IPS-20b (cell line): ENCODE data around the gene EIF3I.

Experiments used
- H3K27ac ChIP-seq: one replicate; pipeline ENCODE4 v1.5.1; 2013; ENCODE audit warnings: low read length
- H3K27me3 ChIP-seq: 2 replicates; pipeline ENCODE4 v1.6.1; 2013; ENCODE audit warnings: mild to moderate bottlenecking, low read length, inconsistent platforms; ENCODE audit not compliant: insufficient read depth
- H3K36me3 ChIP-seq: 2 replicates; pipeline ENCODE4 v1.6.1; 2013; ENCODE audit warnings: low read depth, mild to moderate bottlenecking, inconsistent platforms, low read length, moderate library complexity; ENCODE audit not compliant: insufficient read depth
- H3K4me1 ChIP-seq: 2 replicates; pipeline ENCODE4 v1.6.1; 2013; ENCODE audit warnings: mild to moderate bottlenecking, control low read depth, inconsistent platforms, low read length, moderate library complexity; ENCODE audit not compliant: insufficient read depth
- H3K4me3 ChIP-seq: 2 replicates; pipeline ENCODE4 v1.5.1; 2013; ENCODE audit warnings: mild to moderate bottlenecking, low read length, inconsistent platforms
- H3K9ac ChIP-seq: 2 replicates; pipeline ENCODE4 v1.6.1; 2013; ENCODE audit warnings: low read depth, mild to moderate bottlenecking, inconsistent platforms, low read length, moderate library complexity
- H3K9me3 ChIP-seq: 2 replicates; pipeline ENCODE4 v1.6.1; 2013; ENCODE audit warnings: mild to moderate bottlenecking, low read depth, low read length, inconsistent platforms; ENCODE audit not compliant: insufficient read depth

The EIF3I gene

DNA sequence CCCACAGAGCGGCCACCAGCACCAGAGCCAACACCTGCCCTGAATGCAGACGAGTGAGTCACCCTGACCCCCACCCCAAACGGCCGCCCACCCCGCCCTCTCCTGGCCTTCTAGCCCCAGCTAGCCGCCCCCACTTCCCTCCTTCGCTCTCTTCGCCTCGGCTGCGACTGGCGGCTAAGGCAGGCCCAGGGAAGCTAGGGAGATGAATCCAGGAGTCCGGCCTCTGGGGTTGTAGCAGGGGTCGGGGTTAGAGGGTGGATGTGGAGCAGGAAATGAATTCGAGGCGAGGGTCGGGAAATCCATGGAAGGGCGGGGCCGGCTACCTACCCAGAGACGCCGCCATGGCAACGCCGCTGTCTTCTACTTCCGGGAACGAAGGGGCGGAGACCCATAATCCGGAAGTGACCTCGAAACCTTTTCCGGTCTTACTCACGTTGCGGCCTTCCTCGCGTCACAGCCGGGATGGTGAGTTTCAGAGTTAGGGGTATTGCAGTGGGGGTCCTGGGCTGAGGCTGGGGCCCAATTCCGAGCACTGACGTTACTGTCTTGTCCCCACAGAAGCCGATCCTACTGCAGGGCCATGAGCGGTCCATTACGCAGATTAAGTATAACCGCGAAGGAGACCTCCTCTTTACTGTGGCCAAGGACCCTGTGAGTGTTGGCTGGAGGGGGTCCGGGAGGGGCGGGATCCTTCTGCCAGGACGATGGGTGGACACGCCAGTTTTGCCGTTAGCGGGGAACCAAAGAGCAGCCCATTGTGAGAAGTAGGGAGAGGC is at the start of gene EIF3I, which contains the start of gene TMEM234:
TSS of gene EIF3I (plus strand) at position 428 of the 776 bp plus-strand sequence. CDS start at position 463, 35 bp downstream.
TSS of gene TMEM234 (minus strand) at position 374 of the 776 bp plus-strand sequence. CDS start at position 343, 31 bp downstream.
- Histone ChIP-seq H3K9ac (peak within 1 kb of the TSS; percentile 98), H3K27me3 (no peaks in the 10 kb centered on the region), H3K4me1 (peaks cover 8% of the 10 kb centered on the region; the same call in 1 of the 2 replicates), H3K4me3 (peak within 1 kb of the TSS; percentile 99), H3K36me3 (peaks cover 37% of the 10 kb centered on the region), H3K27ac (peak within 1 kb of the TSS; percentile 82), H3K9me3 (no peaks in the 10 kb centered on the region)

DNA sequence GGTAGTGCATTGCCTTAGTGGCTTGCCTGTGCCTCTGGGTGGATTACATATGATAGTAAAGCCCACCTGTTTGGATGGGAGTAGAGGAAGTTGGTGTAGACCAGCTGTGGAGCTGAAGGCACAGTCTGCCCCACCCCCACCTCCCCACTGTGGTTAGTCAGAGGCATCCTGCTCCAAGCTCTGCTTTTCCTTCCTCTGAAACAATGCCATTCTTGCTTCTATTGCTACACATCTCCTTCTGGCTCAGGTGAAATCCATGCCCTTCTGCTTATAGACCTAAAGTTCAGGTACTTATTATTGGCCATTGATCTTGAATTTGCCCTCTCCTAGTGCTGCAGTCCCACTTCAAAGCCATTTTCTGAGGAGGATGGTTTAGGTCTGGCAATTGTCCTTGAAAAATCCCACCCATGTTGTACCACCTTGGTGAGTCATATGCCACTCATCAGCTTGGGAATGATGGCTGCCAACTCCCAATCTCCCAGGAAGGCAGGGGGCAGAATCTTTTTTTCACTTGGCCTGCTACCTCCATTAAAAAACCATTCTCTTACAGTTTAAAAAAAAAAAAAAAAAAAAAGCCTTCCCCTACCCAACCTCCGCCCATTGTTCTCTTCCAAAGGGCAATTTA is 49.5 kb upstream of the EIF3I start:
- no peak overlapping the region for H3K27ac ChIP-seq

DNA sequence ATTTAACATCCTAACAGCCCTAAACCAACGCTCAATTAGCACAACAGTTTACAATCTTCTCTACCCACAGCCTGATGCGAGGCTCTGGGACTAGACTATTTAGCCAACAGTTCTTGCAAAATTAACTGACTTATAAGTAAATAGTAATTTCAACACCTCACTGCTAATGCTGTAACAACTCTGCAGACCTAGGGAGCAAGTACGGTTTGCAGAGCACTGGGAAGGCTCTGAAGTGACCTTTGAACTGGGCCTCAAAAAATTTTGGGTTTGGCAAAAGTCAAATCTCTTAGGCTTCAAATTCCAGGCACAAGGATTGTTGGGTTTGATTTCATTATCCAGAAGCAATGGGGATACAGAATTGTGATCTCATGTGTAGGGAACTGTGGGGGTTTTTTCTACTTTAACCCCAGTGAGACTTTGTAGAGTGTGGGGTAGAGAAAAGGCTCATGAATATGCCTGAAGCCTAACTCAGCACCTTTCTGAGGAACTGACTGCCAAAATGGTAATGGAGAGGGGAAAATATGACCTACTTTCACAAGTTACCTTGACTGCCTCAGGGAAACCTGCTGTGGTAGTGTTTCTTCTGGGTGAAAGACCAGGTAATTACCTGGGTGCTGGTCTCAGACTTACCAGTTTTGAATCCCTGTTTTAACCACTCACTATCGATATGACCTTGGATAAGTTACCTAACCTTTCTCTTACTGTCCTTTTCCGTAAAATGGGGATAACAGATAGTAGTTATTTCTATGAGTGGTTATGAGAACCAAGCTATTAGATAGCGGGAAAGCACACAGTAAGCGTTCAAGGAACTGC is 43.6 kb upstream of the EIF3I start:
- Histone ChIP-seq H3K9me3 (no peaks in the 10 kb centered on the region), H3K4me3 (peak overlapping the region; percentile 92), H3K9ac (peak overlapping the region; percentile 94; the same call in 1 of the 2 replicates), H3K36me3 (peaks cover 37% of the 10 kb centered on the region), H3K27ac (peak overlapping the region; percentile 50), H3K27me3 (no peaks in the 10 kb centered on the region), H3K4me1 (peaks cover 17% of the 10 kb centered on the region)

More for the DNA sequence above, 49.5 kb upstream of the EIF3I start:
- Histone ChIP-seq H3K9ac (no peak overlapping the region), H3K4me1 (0 out of 2 replicates have a peak, but pooled peaks cover 1% of the 10 kb centered on the region), H3K9me3 (no peaks in the 10 kb centered on the region), H3K27me3 (no peaks in the 10 kb centered on the region), H3K36me3 (peaks cover 64% of the 10 kb centered on the region), H3K4me3 (no peak overlapping the region)

DNA sequence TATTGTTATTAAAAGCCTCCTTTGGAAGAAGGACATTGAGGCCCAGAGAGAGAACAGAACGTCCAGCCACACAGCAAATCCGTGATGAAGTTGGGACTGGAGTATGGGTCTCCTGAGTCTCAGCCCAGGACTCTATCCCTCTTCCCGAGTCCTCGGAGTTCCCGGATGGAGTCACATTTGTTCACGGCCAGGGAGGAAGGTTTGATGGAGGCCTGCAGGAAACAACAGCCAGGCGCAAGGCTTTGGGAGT is 43.1 kb upstream of the EIF3I start:
- H3K9ac ChIP-seq, result peak overlapping the region; percentile 94; the same call in 1 of the 2 replicates
- H3K36me3 ChIP-seq, result peaks cover 38% of the 10 kb centered on the region
- H3K9me3 ChIP-seq, result no peaks in the 10 kb centered on the region
- no peaks in the 10 kb centered on the region for H3K27me3 ChIP-seq
- H3K4me3 ChIP-seq, result peak overlapping the region; percentile 92
- peaks cover 17% of the 10 kb centered on the region for H3K4me1 ChIP-seq
- H3K27ac ChIP-seq, result peak overlapping the region; percentile 50

DNA sequence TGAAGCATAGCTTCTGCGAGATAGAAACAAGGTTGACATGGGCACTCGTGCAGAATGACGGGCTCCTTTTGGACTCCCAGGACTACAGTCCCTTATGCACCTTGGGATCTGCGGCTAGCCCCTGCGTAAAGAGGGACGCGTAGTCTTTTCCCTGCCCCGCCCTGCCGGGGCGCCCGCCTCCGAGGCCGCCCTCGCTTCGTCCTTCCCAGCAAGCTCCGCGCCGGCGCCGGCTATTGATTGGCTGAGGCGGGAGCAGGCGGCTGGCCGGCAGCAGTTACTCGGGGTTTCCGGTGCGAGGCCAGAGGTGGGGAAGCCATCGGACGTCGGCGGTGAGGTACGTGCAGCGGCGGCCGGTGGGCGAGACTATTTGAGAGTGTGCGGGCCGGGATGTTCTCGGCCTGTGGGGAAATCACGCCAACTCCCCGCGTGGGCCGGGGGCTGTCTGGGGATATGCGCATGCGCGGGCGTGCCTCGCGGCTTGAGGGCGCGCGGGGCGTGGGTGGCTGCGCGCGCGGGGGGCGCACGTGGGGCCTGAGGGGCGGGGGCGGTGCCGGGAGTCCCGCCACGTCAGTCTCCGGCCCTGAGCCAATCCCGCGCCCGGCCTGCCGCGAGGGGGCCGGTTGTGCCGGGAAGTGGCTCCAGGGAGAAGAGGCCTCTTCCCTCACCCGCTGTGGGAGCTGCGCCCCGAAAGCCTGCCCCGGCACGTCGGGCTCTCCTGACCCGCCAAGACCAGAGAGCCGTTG is 42.6 kb upstream of the EIF3I start, which contains the start of gene TXLNA:
TSS of gene TXLNA (plus strand) at position 233 of the 743 bp plus-strand sequence. CDS start 671 bp downstream, outside the sequence.
- H3K9ac ChIP-seq, result peak within 1 kb of the TSS; percentile 94
- H3K4me3 ChIP-seq, result peak within 1 kb of the TSS; percentile 92
- no peaks in the 10 kb centered on the region for H3K9me3 ChIP-seq
- H3K36me3 ChIP-seq, result peaks cover 38% of the 10 kb centered on the region
- H3K27me3 ChIP-seq, result no peaks in the 10 kb centered on the region
- H3K4me1 ChIP-seq, result peaks cover 17% of the 10 kb centered on the region
- H3K27ac ChIP-seq, result peak within 1 kb of the TSS; percentile 82

DNA sequence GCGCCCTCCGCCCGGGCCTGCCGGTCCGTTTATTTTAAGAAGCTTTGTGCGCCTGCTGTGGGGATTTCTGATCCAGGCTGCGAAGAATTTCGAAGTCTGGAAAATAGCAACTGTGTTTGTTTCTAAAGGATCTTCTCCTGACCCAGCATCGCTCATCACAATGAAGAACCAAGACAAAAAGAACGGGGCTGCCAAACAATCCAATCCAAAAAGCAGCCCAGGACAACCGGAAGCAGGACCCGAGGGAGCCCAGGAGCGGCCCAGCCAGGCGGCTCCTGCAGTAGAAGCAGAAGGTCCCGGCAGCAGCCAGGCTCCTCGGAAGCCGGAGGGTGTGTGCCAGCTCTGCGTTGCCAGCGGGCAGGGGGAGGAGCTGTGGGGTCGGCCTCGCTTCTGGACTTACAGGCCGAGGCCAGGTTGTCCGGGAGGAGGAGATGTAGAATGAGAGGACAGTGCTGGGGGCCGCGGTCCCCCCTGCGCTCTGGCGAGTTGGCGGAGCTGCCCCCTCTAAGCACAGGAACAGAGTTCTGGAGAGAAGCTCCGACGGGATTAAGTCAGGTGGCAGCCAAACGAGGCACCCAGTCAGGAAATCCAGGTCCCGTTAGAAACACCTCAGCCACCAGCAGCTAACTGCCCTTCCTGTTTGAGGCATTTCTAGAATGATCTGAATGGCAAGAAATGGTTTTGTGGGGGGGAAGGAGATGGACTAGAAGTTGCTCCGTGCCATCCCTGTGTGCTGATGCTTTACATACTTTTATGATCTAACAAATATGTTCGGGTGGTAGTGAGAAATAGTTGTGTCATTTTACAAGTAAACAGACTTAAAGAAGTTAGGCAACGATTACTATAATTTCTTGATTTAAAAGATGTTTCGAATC is 41.8 kb upstream of the EIF3I start:
- Histone ChIP-seq H3K9me3 (no peaks in the 10 kb centered on the region), H3K4me1 (peaks cover 17% of the 10 kb centered on the region), H3K27me3 (no peaks in the 10 kb centered on the region), H3K27ac (peak overlapping the region; percentile 82), H3K9ac (peak overlapping the region; percentile 94), H3K4me3 (peak overlapping the region; percentile 92), H3K36me3 (peaks cover 42% of the 10 kb centered on the region)

DNA sequence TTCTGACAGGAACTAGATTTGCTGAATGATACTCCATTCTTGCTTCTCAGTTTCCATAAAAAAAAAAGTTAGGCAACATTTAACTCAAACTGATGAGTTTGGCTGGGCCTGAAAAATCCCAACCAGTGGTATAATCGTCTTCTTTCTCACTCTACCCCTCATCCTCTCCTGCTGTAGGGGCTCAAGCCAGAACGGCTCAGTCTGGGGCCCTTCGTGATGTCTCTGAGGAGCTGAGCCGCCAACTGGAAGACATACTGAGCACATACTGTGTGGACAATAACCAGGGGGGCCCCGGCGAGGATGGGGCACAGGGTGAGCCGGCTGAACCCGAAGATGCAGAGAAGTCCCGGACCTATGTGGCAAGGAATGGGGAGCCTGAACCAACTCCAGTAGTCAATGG is 41.1 kb upstream of the EIF3I start:
- Histone ChIP-seq H3K36me3 (peaks cover 48% of the 10 kb centered on the region), H3K9ac (peak overlapping the region; percentile 94; the same call in 1 of the 2 replicates), H3K27ac (no peak overlapping the region), H3K9me3 (no peaks in the 10 kb centered on the region), H3K4me1 (peaks cover 17% of the 10 kb centered on the region), H3K27me3 (no peaks in the 10 kb centered on the region), H3K4me3 (peak overlapping the region; percentile 92)

DNA sequence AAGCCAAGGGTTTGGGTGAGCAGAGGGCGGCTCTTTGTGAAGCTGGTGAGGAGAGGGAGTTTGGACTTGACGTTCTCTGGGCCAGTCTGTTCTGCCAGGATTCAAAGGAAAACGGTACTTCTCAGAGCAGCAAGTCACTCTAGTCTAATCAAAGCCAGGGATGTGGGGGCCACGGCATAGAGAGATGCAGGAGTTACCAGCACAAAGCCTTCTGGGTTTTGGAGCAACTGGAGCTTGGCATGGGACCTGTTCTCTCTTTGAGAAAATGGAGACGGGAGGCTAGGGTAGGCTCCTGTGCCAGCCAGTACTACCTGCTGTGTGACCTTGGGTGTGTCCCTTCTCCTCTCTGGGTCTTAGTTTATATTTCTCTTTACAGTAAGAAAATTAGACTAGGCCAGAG is 40.6 kb upstream of the EIF3I start:
- H3K27ac ChIP-seq, result no peak overlapping the region
- 0 out of 2 replicates have a peak overlapping the region, but pooled peaks have one; percentile 94 for H3K9ac ChIP-seq
- H3K36me3 ChIP-seq, result peaks cover 53% of the 10 kb centered on the region
- H3K27me3 ChIP-seq, result no peaks in the 10 kb centered on the region
- no peaks in the 10 kb centered on the region for H3K9me3 ChIP-seq
- H3K4me1 ChIP-seq, result peaks cover 17% of the 10 kb centered on the region
- 0 out of 2 replicates have a peak overlapping the region, but pooled peaks have one; percentile 92 for H3K4me3 ChIP-seq

DNA sequence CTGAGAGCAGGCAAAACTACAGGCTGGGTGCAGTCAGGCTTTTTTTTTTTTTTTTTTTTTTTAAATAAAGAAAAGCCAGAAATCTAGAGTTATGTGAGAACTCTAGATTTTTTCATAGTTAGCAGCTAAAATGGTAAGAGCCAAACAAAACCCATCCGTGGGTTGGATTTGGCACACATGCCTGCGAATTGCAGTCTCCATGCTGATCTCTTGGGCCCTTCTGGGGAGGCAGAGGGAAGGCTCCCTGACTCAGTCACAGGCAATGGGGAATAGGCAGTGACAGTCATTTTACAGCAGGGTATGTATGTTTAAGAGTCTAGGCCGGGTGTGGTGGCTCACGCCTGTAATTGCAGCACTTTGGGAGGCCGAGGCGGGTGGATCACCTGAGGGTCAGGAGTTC is 40.1 kb upstream of the EIF3I start:
- Histone ChIP-seq H3K36me3 (peaks cover 58% of the 10 kb centered on the region), H3K27ac (no peak overlapping the region), H3K9ac (no peak overlapping the region), H3K4me1 (peaks cover 17% of the 10 kb centered on the region), H3K27me3 (no peaks in the 10 kb centered on the region), H3K9me3 (no peaks in the 10 kb centered on the region), H3K4me3 (no peak overlapping the region)

DNA sequence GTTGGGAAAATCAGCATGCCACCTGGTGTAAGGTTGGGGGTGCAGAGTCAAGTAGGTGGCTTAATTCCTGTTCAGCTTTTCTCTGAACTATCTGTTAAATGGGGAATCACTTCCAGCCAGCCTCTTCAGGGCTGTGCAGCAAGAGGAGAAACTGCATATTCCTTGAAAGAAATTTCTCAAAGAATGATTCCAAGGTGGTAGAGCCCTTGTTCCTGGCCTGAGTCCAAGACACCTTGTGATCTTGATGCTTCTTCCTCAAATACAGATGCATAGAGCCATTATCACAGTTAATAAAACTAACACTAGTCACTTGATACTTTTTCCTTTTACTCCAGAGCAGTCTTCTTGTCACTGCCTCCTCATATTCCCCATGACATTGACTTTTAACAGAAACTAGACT is 37.6 kb upstream of the EIF3I start:
- 0 out of 2 replicates have a peak, but pooled peaks cover 3% of the 10 kb centered on the region for H3K4me1 ChIP-seq
- H3K9me3 ChIP-seq, result no peaks in the 10 kb centered on the region
- H3K27ac ChIP-seq, result no peak overlapping the region
- no peak overlapping the region for H3K9ac ChIP-seq
- peaks cover 84% of the 10 kb centered on the region for H3K36me3 ChIP-seq
- H3K4me3 ChIP-seq, result no peak overlapping the region
- H3K27me3 ChIP-seq, result no peaks in the 10 kb centered on the region
